HCT116 (cell line): ENCODE measurements around the gene NHSL1. TPM values are rescaled to one million over a fixed set of nuclear protein-coding genes. Genes with fewer than 3 reads are reported as not detected.

Source experiments
- ATAC-seq: fragments of 200-7000 bp; cut with Tn5 transposase; 2 replicates; pipeline ENCODE4 v1.9.1; 2020; ENCODE audit warnings: mild to moderate bottlenecking, moderate library complexity
- BruUV-seq: library from RNA; stranded (reverse); fragments of 400-500 nt; replicated peaks from 2 replicates; lab custom pipeline; 2021; lab: Mats Ljungman, UMichigan
- CTCF ChIA-PET: fragments of 300-600 bp; sonication (Branson Sonifier 250); formaldehyde crosslinking; loops from one replicate; lab custom pipeline; 2021; ENCODE audit warnings: antibody characterized with exemption; lab: Charles Lee
- POLR2A ChIA-PET: fragments of 300-600, 350-600 bp; sonication (Branson Sonifier 250); formaldehyde crosslinking; loops from one replicate; lab custom pipeline; 2021; ENCODE audit warnings: antibody characterized with exemption; lab: Charles Lee
- RAD21 ChIA-PET, 2 experiments: fragments of 300-600 bp; sonication (Branson Sonifier 250); formaldehyde crosslinking; loops; one replicate each; lab custom pipeline; 2023; ENCODE audit warnings: low total read pairs in 2 of 2; ENCODE audit not compliant: uncharacterized antibody in 2 of 2, unreplicated experiment in 2 of 2, low non-redundant PET in 1 of 2; lab: Charles Lee
- DNase-seq: peaks from one replicate; pipeline ENCODE4 v3.0.0-alpha.2; 2010; ENCODE audit warnings: low read depth, low spot score
- H2AFZ ChIP-seq: fragments of 200-600 bp; shearing (Covaris generic), sonication (generic); 2 replicates; pipeline ENCODE4 v1.6.1; 2017; ENCODE audit warnings: low read depth, mixed run types, mixed read lengths, antibody characterized with exemption, low read length; ENCODE audit not compliant: poor library complexity, severe bottlenecking
- H3K27ac ChIP-seq: 2 replicates; pipeline ENCODE4 v1.5.1; 2012; ENCODE audit warnings: low read depth, low read length
- H3K27me3 ChIP-seq: fragments of 200-600 bp; sonication (generic); 2 replicates; pipeline ENCODE4 v1.6.1; 2016; ENCODE audit warnings: mixed run types, low read length, mixed read lengths; ENCODE audit not compliant: insufficient read depth
- H3K36me3 ChIP-seq, 2 experiments: fragments of 200-500 bp in 1 of 2; fragments of 200-600 bp in 1 of 2; sonication (Bioruptor generic) in 1 of 2; sonication (generic) in 1 of 2; 2 replicates each; pipeline versions ENCODE4 v1.5.1 to v1.6.1; 2014 to 2016; ENCODE audit warnings: low read length in 2 of 2, inconsistent platforms in 1 of 2, mixed read lengths in 1 of 2, mixed run types in 1 of 2; ENCODE audit not compliant: insufficient read depth in 2 of 2, control insufficient read depth in 1 of 2
- H3K4me1 ChIP-seq, 2 experiments: fragments of 200-600 bp in 1 of 2; sonication (generic) in 1 of 2; 2 replicates each; pipeline versions ENCODE4 v1.5.1 to v1.6.1; 2012 to 2017; ENCODE audit warnings: low read length in 2 of 2, inconsistent platforms in 1 of 2, mild to moderate bottlenecking in 1 of 2, mixed read lengths in 1 of 2, mixed run types in 1 of 2, moderate library complexity in 1 of 2; ENCODE audit not compliant: insufficient read depth in 2 of 2, control insufficient read depth in 1 of 2
- H3K4me2 ChIP-seq: fragments of 200-600 bp; sonication (generic); 2 replicates; pipeline ENCODE4 v1.6.1; 2017; ENCODE audit warnings: mixed run types, low read length, mixed read lengths
- H3K4me3 ChIP-seq, 2 experiments: fragments of 200-600 bp in 1 of 2; sonication (generic) in 1 of 2; replicated peaks in 1 of 2; 2 replicates each; pipeline ENCODE4 v1.5.1; 2011 to 2016; ENCODE audit warnings: low read length in 2 of 2, control low read depth in 1 of 2, low read depth in 1 of 2, mild to moderate bottlenecking in 1 of 2, mixed read lengths in 1 of 2, mixed run types in 1 of 2
- H3K79me2 ChIP-seq: fragments of 200-600 bp; sonication (generic); 2 replicates; pipeline ENCODE4 v1.6.1; 2017; ENCODE audit warnings: mild to moderate bottlenecking, mixed run types, low read length, moderate library complexity, mixed read lengths; ENCODE audit not compliant: insufficient read depth
- H3K9ac ChIP-seq: fragments of 200-600 bp; sonication (generic); 2 replicates; pipeline ENCODE4 v1.6.1; 2016; ENCODE audit warnings: low read length, mixed read lengths
- H3K9me2 ChIP-seq: fragments of 200-600 bp; sonication (generic), shearing (Covaris generic); 2 replicates; pipeline ENCODE4 v1.6.1; 2017; ENCODE audit warnings: mixed run types, mild to moderate bottlenecking, moderate library complexity; ENCODE audit not compliant: insufficient read depth
- H3K9me3 ChIP-seq, 2 experiments: fragments of 200-500 bp in 1 of 2; fragments of 200-600 bp in 1 of 2; sonication (Bioruptor generic) in 1 of 2; sonication (generic) in 1 of 2; 2 replicates each; pipeline ENCODE4 v1.6.1; 2014 to 2017; ENCODE audit warnings: low read length in 2 of 2, mixed read lengths in 2 of 2, inconsistent platforms in 1 of 2, low read depth in 1 of 2, mild to moderate bottlenecking in 1 of 2, mixed run types in 1 of 2, moderate library complexity in 1 of 2; ENCODE audit not compliant: control insufficient read depth in 1 of 2, insufficient read depth in 1 of 2
- H4K20me1 ChIP-seq: fragments of 200-600 bp; sonication (generic), shearing (Covaris generic); 2 replicates; pipeline ENCODE4 v1.6.1; 2017; ENCODE audit warnings: mixed run types, mild to moderate bottlenecking, moderate library complexity; ENCODE audit not compliant: insufficient read depth
- ATF3 ChIP-seq: IDR thresholded peaks from 2 replicates; pipeline ENCODE4 v1.6.1; 2012
- EGR1 ChIP-seq: IDR thresholded peaks from 2 replicates; pipeline ENCODE4 v1.6.1; 2012; ENCODE audit warnings: low read depth
- ELF1 ChIP-seq: IDR thresholded peaks from 2 replicates; pipeline ENCODE4 v1.6.1; 2012; ENCODE audit warnings: low read depth, borderline replicate concordance
- JUND ChIP-seq: IDR thresholded peaks from 2 replicates; pipeline ENCODE4 v1.6.1; 2012
- SRF ChIP-seq: IDR thresholded peaks from 2 replicates; pipeline ENCODE4 v1.6.1; 2012; ENCODE audit warnings: low read depth
- intact Hi-C: fragments of 100-400 bp; cut with micrococcal nuclease; formaldehyde crosslinking; loops from 2 replicates; pipeline ENCODE4 v1.10.0; 2022
- total RNA-seq: library from RNA; stranded (reverse); gene quantifications from one replicate; pipeline ENCODE4 v1.2.1, GENCODE V29; 2021; ENCODE audit not compliant: unreplicated experiment
- TF ChIP-seq, protein P1 (sequence below), 3 experiments: fragments of 200-600 bp in 1 of 3; sonication (generic) in 1 of 3; IDR thresholded peaks in 2 of 3; conservative IDR thresholded peaks in 1 of 3; 2 replicates each; pipeline ENCODE4 v1.5.1; 2012 to 2017; ENCODE audit warnings: low read depth in 2 of 3, low read length in 2 of 3, antibody characterized with exemption in 1 of 3, borderline replicate concordance in 1 of 3, control low read depth in 1 of 3, mild to moderate bottlenecking in 1 of 3, mixed read lengths in 1 of 3, mixed run types in 1 of 3, moderate library complexity in 1 of 3; ENCODE audit not compliant: insufficient read depth in 1 of 3
- TF ChIP-seq, protein P2 (sequence below): IDR thresholded peaks from 2 replicates; pipeline ENCODE4 v1.6.1; 2012

NHSL1 gene
- total RNA-seq, 1 experiment from 2014 or later: 15.4 TPM

DNA sequence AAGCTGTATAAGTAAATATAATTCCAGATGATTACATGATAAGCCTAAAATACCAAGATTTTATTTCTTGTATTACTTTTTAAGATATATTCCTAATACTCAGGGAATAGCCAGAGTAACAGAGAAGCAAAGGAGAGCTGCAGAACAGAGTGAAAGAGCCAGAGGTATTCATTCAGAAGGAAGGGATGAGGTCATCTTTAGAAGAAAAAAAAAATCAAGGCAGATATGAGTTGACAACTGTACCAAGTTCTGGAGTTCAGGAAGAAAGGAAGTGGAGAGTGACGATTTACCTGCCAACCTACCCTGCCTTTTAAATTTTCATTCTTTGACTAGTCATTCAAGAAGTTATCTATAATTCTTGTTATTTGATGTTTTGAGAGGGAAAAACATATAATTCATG is 28.8 kb upstream of the NHSL1 start:
- Histone ChIP-seq H3K9me2 (no peaks in the 10 kb centered on the region), H3K79me2 (no peaks in the 10 kb centered on the region), H3K4me1 (no peaks in the 10 kb centered on the region), H3K9me3 (no peaks in the 10 kb centered on the region), H3K4me3 (no peak overlapping the region), H3K36me3 (no peaks in the 10 kb centered on the region), H4K20me1 (no peaks in the 10 kb centered on the region), H3K27me3 (no peaks in the 10 kb centered on the region), H3K9ac (no peak overlapping the region), H3K27ac (no peak overlapping the region), H3K4me2 (no peak overlapping the region), H2AFZ (no peak overlapping the region)
- BruUV-seq: no TSS peak
- ChIA-PET POLR2A (no interaction called here), RAD21 (no interaction called here), CTCF (interaction anchor here (1.3 kb wide), 1 partner anchor 10 kb away, joined by 4 read pairs; no protein-coding TSS in a partner anchor)
- ATAC-seq: no peak
- intact Hi-C loops: no loop called here
- TF ChIP-seq ELF1 (no peak), EGR1 (no peak), JUND (no peak), ATF3 (no peak), SRF (no peak)
- TF ChIP-seq, protein P1, sequence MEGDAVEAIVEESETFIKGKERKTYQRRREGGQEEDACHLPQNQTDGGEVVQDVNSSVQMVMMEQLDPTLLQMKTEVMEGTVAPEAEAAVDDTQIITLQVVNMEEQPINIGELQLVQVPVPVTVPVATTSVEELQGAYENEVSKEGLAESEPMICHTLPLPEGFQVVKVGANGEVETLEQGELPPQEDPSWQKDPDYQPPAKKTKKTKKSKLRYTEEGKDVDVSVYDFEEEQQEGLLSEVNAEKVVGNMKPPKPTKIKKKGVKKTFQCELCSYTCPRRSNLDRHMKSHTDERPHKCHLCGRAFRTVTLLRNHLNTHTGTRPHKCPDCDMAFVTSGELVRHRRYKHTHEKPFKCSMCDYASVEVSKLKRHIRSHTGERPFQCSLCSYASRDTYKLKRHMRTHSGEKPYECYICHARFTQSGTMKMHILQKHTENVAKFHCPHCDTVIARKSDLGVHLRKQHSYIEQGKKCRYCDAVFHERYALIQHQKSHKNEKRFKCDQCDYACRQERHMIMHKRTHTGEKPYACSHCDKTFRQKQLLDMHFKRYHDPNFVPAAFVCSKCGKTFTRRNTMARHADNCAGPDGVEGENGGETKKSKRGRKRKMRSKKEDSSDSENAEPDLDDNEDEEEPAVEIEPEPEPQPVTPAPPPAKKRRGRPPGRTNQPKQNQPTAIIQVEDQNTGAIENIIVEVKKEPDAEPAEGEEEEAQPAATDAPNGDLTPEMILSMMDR (IDR thresholded peaks at IDR 0.05 in 2 of 3, conservative IDR thresholded peaks at IDR 0.05 in 1 of 3; ENCODE audit: borderline replicate concordance in 1 of 3, insufficient read depth in 1 of 3, low read depth in 2 of 3, low read length in 2 of 3): no peak
- TF ChIP-seq, protein P2, sequence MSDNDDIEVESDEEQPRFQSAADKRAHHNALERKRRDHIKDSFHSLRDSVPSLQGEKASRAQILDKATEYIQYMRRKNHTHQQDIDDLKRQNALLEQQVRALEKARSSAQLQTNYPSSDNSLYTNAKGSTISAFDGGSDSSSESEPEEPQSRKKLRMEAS: no peak
- no peak for DNase-seq
